ENCODE measurements around the gene MKRN1.

GRCh38 chr7:140441519-140441918, 37.8 kb downstream of the MKRN1 start:
- no peak for TF ChIP-seq CTCF (IDR thresholded peaks at IDR 0.05)
- TF ChIP-seq POLR2A (IDR thresholded peaks at IDR 0.05): no peak

Data from thyroid gland (tissue), 4 donors.